ENCODE results near the gene DOK6. TPM values are rescaled to one million over a fixed set of nuclear protein-coding genes. Genes with fewer than 3 reads are reported as not detected.

Gene DOK6
- total and polyA plus RNA-seq, 2 donors (not counting 3 experiments of a cell fraction or from before 2014, with no cell fraction given), result under 0.01 TPM; not detected in 1

- no peak for DNase-seq (ENCODE audit: low read depth, low spot score)
- H3K9me1 ChIP-seq (replicated peaks; ENCODE audit: control insufficient read depth, extremely low read depth, insufficient read depth, low read length), result no peaks in the 10 kb centered on the region
- no peaks in the 10 kb centered on the region for H3K79me2 ChIP-seq (ENCODE audit: control insufficient read depth, insufficient read depth, low read length)
- FAIRE-seq, result no peak
- no peaks in the 10 kb centered on the region for H3K4me1 ChIP-seq (ENCODE audit: control insufficient read depth, extremely low read depth, insufficient read depth, low read length)
- H3K9ac ChIP-seq (replicated peaks; ENCODE audit: extremely low read depth, insufficient read depth, low read length), result no peak overlapping the region
- H3K9me3 ChIP-seq (replicated peaks; ENCODE audit: control insufficient read depth, insufficient read depth, low read length), result no peaks in the 10 kb centered on the region
- no peak overlapping the region for H3K4me2 ChIP-seq (ENCODE audit: insufficient read depth, low read length)
- no peaks in the 10 kb centered on the region for H3K36me3 ChIP-seq (ENCODE audit: control insufficient read depth in 2 of 2, extremely low read depth in 1 of 2, insufficient read depth in 2 of 2, low read length in 2 of 2)
- intact Hi-C loops (cut with micrococcal nuclease), result no loop called here
- no peak overlapping the region for H3K4me3 ChIP-seq (replicated peaks in 1 of 3; ENCODE audit: insufficient read depth in 1 of 3, low read depth in 1 of 3, low read length in 3 of 3)
- BruUV-seq (replicated peaks), result no TSS peak
- H3K27ac ChIP-seq (ENCODE audit: insufficient read depth, low read depth, low read length), result no peak overlapping the region
- no peak for TF ChIP-seq CTCF (IDR thresholded peaks at IDR 0.05; ENCODE audit: extremely low read depth in 1 of 2, insufficient read depth in 1 of 2, low read depth in 1 of 2, low read length in 2 of 2)
- TF ChIP-seq MYC (IDR thresholded peaks at IDR 0.05; ENCODE audit: low read depth, low read length), result no peak
- no peak for TF ChIP-seq MAX (IDR thresholded peaks at IDR 0.05; ENCODE audit: insufficient read depth, insufficient read length)
- TF ChIP-seq POLR2A (IDR thresholded peaks at IDR 0.05; ENCODE audit: low read depth, low read length), result no peak
- no peak for TF ChIP-seq POLR2AphosphoS5 (IDR thresholded peaks at IDR 0.05; ENCODE audit: insufficient read depth, low read depth, low read length)
- TF ChIP-seq FOS (IDR thresholded peaks at IDR 0.05; ENCODE audit: borderline replicate concordance, insufficient read depth, low read length), result no peak
- no peaks in the 10 kb centered on the region for H4K20me1 ChIP-seq (replicated peaks; ENCODE audit: control insufficient read depth, extremely low read depth, insufficient read depth, low read length)
- POLR2A ChIA-PET, result no interaction called here
- no peak overlapping the region for H2AFZ ChIP-seq (ENCODE audit: low read depth, low read length)
- CTCF ChIA-PET, result interaction anchor here (0.8 kb wide), 1 partner anchor 17 kb away, joined by 3 read pairs; no protein-coding TSS in a partner anchor
- no peaks in the 10 kb centered on the region for H3K27me3 ChIP-seq (ENCODE audit: control insufficient read depth in 2 of 2, insufficient read depth in 2 of 2, low read length in 2 of 2)
- dilution Hi-C loops (cut with MboI; ENCODE audit: extremely low pct_ligation_motif_present, low sequenced_read_pairs), result no loop called here
These were observed 482.4 kb downstream of the DOK6 start for GRCh38 chr18:69882965-69883668.

Measured in endothelial cell of umbilical vein (primary cell).